ENCODE measurements around the gene SOAT1.

DNA sequence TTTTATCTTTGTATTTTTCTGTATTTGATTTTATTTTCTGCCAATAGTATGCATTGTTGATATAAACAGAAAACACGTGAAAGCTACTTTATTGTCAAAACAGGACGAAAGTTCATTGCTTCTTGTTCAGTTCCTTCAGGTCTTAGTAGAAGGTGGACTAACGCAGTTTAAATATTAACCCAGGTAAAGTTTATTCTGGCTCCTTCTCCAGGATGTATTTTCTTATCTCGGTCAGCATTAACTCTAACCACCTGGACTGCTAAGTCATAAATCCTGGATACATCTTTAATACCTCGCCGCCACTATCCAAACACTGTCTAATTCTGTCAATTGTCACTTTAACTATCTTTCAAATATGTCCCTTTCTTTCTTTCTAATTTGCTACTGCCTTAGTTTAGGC lies 5.7 kb upstream of the SOAT1 start:
- TF ChIP-seq, protein P1, sequence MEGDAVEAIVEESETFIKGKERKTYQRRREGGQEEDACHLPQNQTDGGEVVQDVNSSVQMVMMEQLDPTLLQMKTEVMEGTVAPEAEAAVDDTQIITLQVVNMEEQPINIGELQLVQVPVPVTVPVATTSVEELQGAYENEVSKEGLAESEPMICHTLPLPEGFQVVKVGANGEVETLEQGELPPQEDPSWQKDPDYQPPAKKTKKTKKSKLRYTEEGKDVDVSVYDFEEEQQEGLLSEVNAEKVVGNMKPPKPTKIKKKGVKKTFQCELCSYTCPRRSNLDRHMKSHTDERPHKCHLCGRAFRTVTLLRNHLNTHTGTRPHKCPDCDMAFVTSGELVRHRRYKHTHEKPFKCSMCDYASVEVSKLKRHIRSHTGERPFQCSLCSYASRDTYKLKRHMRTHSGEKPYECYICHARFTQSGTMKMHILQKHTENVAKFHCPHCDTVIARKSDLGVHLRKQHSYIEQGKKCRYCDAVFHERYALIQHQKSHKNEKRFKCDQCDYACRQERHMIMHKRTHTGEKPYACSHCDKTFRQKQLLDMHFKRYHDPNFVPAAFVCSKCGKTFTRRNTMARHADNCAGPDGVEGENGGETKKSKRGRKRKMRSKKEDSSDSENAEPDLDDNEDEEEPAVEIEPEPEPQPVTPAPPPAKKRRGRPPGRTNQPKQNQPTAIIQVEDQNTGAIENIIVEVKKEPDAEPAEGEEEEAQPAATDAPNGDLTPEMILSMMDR (conservative IDR thresholded peaks at IDR 0.05; ENCODE audit: low read depth, low read length), result no peak
- TF ChIP-seq, protein P2, sequence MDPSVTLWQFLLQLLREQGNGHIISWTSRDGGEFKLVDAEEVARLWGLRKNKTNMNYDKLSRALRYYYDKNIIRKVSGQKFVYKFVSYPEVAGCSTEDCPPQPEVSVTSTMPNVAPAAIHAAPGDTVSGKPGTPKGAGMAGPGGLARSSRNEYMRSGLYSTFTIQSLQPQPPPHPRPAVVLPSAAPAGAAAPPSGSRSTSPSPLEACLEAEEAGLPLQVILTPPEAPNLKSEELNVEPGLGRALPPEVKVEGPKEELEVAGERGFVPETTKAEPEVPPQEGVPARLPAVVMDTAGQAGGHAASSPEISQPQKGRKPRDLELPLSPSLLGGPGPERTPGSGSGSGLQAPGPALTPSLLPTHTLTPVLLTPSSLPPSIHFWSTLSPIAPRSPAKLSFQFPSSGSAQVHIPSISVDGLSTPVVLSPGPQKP (IDR thresholded peaks at IDR 0.05; ENCODE audit: borderline replicate concordance, low read depth, low read length), result no peak
- no peak for TF ChIP-seq RAD21 (IDR thresholded peaks at IDR 0.05; ENCODE audit: low read length)
- no peak for TF ChIP-seq POLR2A (IDR thresholded peaks at IDR 0.05; ENCODE audit: low read depth, low read length)
- TF ChIP-seq, protein P3, sequence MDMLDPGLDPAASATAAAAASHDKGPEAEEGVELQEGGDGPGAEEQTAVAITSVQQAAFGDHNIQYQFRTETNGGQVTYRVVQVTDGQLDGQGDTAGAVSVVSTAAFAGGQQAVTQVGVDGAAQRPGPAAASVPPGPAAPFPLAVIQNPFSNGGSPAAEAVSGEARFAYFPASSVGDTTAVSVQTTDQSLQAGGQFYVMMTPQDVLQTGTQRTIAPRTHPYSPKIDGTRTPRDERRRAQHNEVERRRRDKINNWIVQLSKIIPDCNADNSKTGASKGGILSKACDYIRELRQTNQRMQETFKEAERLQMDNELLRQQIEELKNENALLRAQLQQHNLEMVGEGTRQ (IDR thresholded peaks at IDR 0.05; ENCODE audit: low read depth, low read length), result no peak
- TF ChIP-seq MXI1 (IDR thresholded peaks at IDR 0.05; ENCODE audit: borderline replicate concordance, low read depth, low read length), result no peak
- TF ChIP-seq BHLHE40 (IDR thresholded peaks at IDR 0.05; ENCODE audit: low read depth, low read length), result no peak
- TF ChIP-seq CEBPB (IDR thresholded peaks at IDR 0.05; ENCODE audit: low read depth, low read length), result no peak
- TF ChIP-seq FOS (IDR thresholded peaks at IDR 0.05; ENCODE audit: low read depth, low read length), result no peak
